ENCODE results near the gene HSPE1.

The HSPE1 gene

GRCh38 chr2:197496695-197497094 lies 3.5 kb upstream of the HSPE1 start:
- TF ChIP-seq, protein P1, sequence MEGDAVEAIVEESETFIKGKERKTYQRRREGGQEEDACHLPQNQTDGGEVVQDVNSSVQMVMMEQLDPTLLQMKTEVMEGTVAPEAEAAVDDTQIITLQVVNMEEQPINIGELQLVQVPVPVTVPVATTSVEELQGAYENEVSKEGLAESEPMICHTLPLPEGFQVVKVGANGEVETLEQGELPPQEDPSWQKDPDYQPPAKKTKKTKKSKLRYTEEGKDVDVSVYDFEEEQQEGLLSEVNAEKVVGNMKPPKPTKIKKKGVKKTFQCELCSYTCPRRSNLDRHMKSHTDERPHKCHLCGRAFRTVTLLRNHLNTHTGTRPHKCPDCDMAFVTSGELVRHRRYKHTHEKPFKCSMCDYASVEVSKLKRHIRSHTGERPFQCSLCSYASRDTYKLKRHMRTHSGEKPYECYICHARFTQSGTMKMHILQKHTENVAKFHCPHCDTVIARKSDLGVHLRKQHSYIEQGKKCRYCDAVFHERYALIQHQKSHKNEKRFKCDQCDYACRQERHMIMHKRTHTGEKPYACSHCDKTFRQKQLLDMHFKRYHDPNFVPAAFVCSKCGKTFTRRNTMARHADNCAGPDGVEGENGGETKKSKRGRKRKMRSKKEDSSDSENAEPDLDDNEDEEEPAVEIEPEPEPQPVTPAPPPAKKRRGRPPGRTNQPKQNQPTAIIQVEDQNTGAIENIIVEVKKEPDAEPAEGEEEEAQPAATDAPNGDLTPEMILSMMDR (IDR thresholded peaks at IDR 0.05; ENCODE audit: low read depth, low read length): no peak
- DNase-seq: no peak
- H3K4me3 ChIP-seq (ENCODE audit: low read depth, low read length): peak overlapping the region; percentile 98
- no peaks in the 10 kb centered on the region for H3K9me3 ChIP-seq
- no peaks in the 10 kb centered on the region for H3K4me1 ChIP-seq
- H3K27me3 ChIP-seq: no peaks in the 10 kb centered on the region
- H3K36me3 ChIP-seq: peaks cover 86% of the 10 kb centered on the region

DNA sequence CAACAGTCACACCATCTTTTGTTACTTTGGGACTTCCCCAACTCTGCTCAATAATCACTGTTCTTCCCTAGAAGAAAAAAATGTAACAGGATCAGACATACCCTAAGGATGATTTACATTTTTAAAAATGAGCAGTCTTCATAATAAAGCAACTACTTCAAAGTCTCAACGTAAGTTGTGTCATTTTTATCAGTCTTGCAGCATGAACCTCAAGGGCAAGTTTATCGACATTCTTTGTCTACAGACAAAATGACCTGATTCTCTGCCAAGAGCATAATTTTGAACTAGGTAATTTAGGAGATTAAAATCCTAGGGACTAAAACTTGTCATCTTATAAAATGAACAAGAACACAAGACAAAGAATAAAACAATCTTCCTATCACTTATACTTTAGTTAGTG lies 2.9 kb upstream of the HSPE1 start:
- DNase-seq: no peak
- Histone ChIP-seq H3K4me1 (no peaks in the 10 kb centered on the region), H3K4me3 (ENCODE audit: low read depth, low read length) (peak overlapping the region; percentile 98), H3K9me3 (no peaks in the 10 kb centered on the region), H3K36me3 (peaks cover 86% of the 10 kb centered on the region), H3K27me3 (no peaks in the 10 kb centered on the region)
- TF ChIP-seq, protein P1 (IDR thresholded peaks at IDR 0.05; ENCODE audit: low read depth, low read length): no peak

GRCh38 chr2:197498235-197498936 lies 1.8 kb upstream of the HSPE1 start:
- H3K9me3 ChIP-seq: no peaks in the 10 kb centered on the region
- no peaks in the 10 kb centered on the region for H3K4me1 ChIP-seq
- TF ChIP-seq, protein P1 (IDR thresholded peaks at IDR 0.05; ENCODE audit: low read depth, low read length): no peak
- no peak for DNase-seq
- peak overlapping the region; percentile 98 for H3K4me3 ChIP-seq (ENCODE audit: low read depth, low read length)
- peaks cover 86% of the 10 kb centered on the region for H3K36me3 ChIP-seq
- H3K27me3 ChIP-seq: no peaks in the 10 kb centered on the region

DNA sequence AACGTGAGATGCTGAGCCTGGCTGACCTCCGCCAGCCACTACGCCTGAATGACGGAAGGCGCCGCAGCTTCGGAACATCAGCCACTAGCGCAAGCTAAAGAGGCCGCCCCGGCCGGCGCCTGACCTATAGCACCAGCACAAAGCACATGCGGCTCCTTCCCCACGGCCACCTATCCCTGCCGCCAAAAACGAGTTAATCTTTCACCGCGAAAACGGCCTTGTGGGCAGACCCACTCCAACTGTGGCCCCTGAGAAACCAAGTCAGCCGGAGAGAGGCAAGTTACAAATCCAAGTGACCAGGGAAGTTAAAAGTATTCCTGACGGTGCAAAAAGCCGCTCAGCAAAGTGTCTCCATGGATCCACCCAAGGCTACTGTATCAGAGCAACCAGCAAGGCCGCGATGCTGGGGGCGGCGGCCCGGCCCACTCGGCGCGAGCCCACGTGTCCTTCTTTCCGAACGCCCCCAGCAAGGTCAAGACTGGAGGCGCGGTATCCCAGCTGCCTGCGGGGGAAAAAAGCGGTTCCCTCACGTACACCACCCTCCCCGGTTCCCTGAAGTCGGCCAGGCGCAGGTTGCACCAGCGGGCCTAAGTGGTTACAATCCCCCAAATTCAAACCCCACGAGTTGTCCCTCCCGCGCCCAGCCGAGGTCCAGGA lies 1.1 kb upstream of the HSPE1 start:
- TF ChIP-seq, protein P1 (IDR thresholded peaks at IDR 0.05; ENCODE audit: low read depth, low read length): no peak
- DNase-seq: peak; percentile 61
- no peaks in the 10 kb centered on the region for H3K27me3 ChIP-seq
- peaks cover 86% of the 10 kb centered on the region for H3K36me3 ChIP-seq
- no peaks in the 10 kb centered on the region for H3K9me3 ChIP-seq
- H3K4me3 ChIP-seq (ENCODE audit: low read depth, low read length): peak overlapping the region; percentile 98
- no peaks in the 10 kb centered on the region for H3K4me1 ChIP-seq

DNA sequence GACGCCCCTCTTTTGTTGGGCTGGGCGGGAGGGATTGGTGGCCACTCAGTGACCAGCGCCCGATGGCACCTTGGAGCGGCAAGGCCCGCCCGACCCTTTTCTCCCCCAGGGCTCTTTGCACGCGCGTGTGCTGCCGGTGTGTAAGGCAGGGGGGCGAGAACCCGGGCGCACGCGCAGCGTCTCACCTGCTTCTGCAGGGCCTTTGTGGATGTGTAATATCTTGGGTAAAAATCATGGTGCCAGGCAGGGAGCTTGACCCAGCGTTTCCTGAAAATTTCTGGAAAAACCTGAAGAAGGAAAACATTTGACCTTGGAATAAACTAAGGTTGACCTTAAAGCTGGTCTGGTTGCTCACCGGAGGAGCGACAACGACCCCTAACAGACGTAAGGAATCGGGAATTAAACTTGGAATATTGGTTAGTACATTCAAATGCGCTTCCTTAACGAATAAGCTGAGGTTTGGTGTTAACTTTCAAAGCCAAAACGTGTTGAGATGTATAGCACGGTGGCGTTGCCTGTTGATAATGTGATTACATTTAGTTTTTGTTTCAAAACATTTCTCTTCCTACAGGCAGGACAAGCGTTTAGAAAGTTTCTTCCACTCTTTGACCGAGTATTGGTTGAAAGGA lies 438 bp downstream of the HSPE1 start:
- H3K4me3 ChIP-seq (ENCODE audit: low read depth, low read length): peak overlapping the region; percentile 98
- H3K9me3 ChIP-seq: no peaks in the 10 kb centered on the region
- H3K36me3 ChIP-seq: peaks cover 82% of the 10 kb centered on the region
- no peaks in the 10 kb centered on the region for H3K27me3 ChIP-seq
- TF ChIP-seq, protein P1 (IDR thresholded peaks at IDR 0.05; ENCODE audit: low read depth, low read length): no peak
- no peak for DNase-seq
- no peaks in the 10 kb centered on the region for H3K4me1 ChIP-seq

DNA sequence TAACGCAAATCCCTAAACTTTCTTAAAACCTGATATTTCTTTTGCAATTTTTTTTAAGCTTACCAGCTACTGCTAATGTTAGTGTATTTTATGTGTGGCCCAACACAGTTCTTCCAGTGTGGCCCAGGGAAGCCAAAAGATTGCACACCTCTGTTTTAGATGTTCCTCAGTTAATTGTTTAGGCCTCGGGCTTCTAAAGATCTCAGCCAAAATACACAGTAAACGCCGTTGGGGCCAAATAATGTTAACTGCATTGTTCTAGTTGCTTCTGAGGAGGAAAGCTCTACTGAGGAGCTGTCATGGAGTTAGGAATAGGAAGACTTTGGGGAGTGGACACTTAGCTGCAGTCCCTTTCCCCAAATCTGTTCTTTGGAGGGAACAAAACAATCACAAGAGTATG lies 2.0 kb downstream of the HSPE1 start:
- H3K27me3 ChIP-seq: no peaks in the 10 kb centered on the region
- H3K4me3 ChIP-seq (ENCODE audit: low read depth, low read length): peak overlapping the region; percentile 98
- DNase-seq: no peak
- H3K4me1 ChIP-seq: 0 out of 2 replicates have a peak, but pooled peaks cover 2% of the 10 kb centered on the region
- TF ChIP-seq, protein P1 (IDR thresholded peaks at IDR 0.05; ENCODE audit: low read depth, low read length): no peak
- H3K36me3 ChIP-seq: peaks cover 78% of the 10 kb centered on the region
- no peaks in the 10 kb centered on the region for H3K9me3 ChIP-seq

Measured in BE2C (cell line).